Keratinocyte (primary cell): ENCODE results near the gene FFAR4. TPM values are rescaled to one million over a fixed set of nuclear protein-coding genes. Genes with fewer than 3 reads are reported as not detected.

Source experiments
- DNase-seq: peaks from one replicate; pipeline ENCODE4 v3.0.0-alpha.2; 2011; ENCODE audit warnings: low read depth, missing footprints, low spot score
- FAIRE-seq: peaks from 2 replicates; lab custom pipeline; 2011; peaks lifted over from hg19 to GRCh38; lab: Jason Lieb, UNC
- H2AFZ ChIP-seq: 2 replicates; pipeline ENCODE4 v1.6.0; 2012; ENCODE audit warnings: low read length, control low read depth, inconsistent platforms; ENCODE audit not compliant: control insufficient read depth
- H3K27ac ChIP-seq: 2 replicates; pipeline ENCODE4 v1.5.1; 2011; ENCODE audit warnings: low read length; ENCODE audit not compliant: control insufficient read depth, insufficient read depth
- H3K27me3 ChIP-seq: 3 replicates; pipeline ENCODE4 v1.6.0; 2011; ENCODE audit warnings: low read length; ENCODE audit not compliant: control insufficient read depth, insufficient read depth; ENCODE audit errors: extremely low read depth
- H3K36me3 ChIP-seq, 2 experiments: 2 replicates in 1 of 2; 3 replicates in 1 of 2; pipeline ENCODE4 v1.5.1; 2011; ENCODE audit warnings: low read length in 2 of 2, mild to moderate bottlenecking in 1 of 2; ENCODE audit not compliant: control insufficient read depth in 2 of 2, insufficient read depth in 2 of 2; ENCODE audit errors: extremely low read depth in 1 of 2
- H3K4me1 ChIP-seq: 3 replicates; pipeline ENCODE4 v1.5.1; 2011; ENCODE audit warnings: low read length; ENCODE audit not compliant: control insufficient read depth, insufficient read depth; ENCODE audit errors: extremely low read depth
- H3K4me2 ChIP-seq: 3 replicates; pipeline ENCODE4 v1.6.0; 2011; ENCODE audit warnings: low read depth, low read length; ENCODE audit not compliant: control insufficient read depth, insufficient read depth; ENCODE audit errors: extremely low read depth
- H3K4me3 ChIP-seq, 3 experiments: fragments of 200-600 bp in 1 of 3; sonication (generic) in 1 of 3; 2 replicates in 2 of 3; 3 replicates in 1 of 3; pipeline ENCODE4 v1.5.1; 2011 to 2016; ENCODE audit warnings: low read length in 3 of 3, mild to moderate bottlenecking in 3 of 3, control low read depth in 2 of 3, inconsistent platforms in 1 of 3, low read depth in 1 of 3, mixed read lengths in 1 of 3, mixed run types in 1 of 3, moderate library complexity in 1 of 3; ENCODE audit not compliant: control insufficient read depth in 2 of 3, insufficient read depth in 2 of 3; ENCODE audit errors: extremely low read depth in 1 of 3
- H3K79me2 ChIP-seq: 2 replicates; pipeline ENCODE4 v1.6.0; 2012; ENCODE audit warnings: low read length; ENCODE audit not compliant: control insufficient read depth, insufficient read depth
- H3K9ac ChIP-seq: 3 replicates; pipeline ENCODE4 v1.6.0; 2011; ENCODE audit warnings: low read length; ENCODE audit not compliant: control insufficient read depth, insufficient read depth; ENCODE audit errors: extremely low read depth
- H3K9me1 ChIP-seq: 3 replicates; pipeline ENCODE4 v1.6.0; 2011; ENCODE audit warnings: low read length; ENCODE audit not compliant: control insufficient read depth, insufficient read depth; ENCODE audit errors: extremely low read depth
- H3K9me3 ChIP-seq: 2 replicates; pipeline ENCODE4 v1.5.1; 2012; ENCODE audit warnings: low read depth, low read length; ENCODE audit not compliant: control insufficient read depth
- H4K20me1 ChIP-seq: 3 replicates; pipeline ENCODE4 v1.6.0; 2011; ENCODE audit warnings: low read length; ENCODE audit not compliant: control insufficient read depth, insufficient read depth; ENCODE audit errors: extremely low read depth
- EZH2 ChIP-seq: IDR thresholded peaks from one replicate; pipeline ENCODE4 v1.6.1; 2012; ENCODE audit warnings: inconsistent platforms, mild to moderate bottlenecking, low read length, moderate library complexity
- dilution Hi-C: fragments of 300-500 bp; cut with MboI; formaldehyde crosslinking; loops from one replicate; pipeline ENCODE4 v1.7.0; 2020; ENCODE audit warnings: low sequenced_read_pairs; ENCODE audit not compliant: extremely low pct_ligation_motif_present
- polyA plus RNA-seq, 5 experiments: library from polyadenylated mRNA; depleted of rRNA in 3 of 5; stranded (reverse) in 3 of 5; stranded (forward) in 1 of 5; unstranded in 1 of 5; fragments of >200 nt; gene quantifications; 1 replicate in 1 of 5; 2 replicates in 3 of 5; 3 replicates in 1 of 5; pipeline versions ENCODE4 v1.2.1 to v1.2.3, GENCODE V29; 2011 to 2012; ENCODE audit warnings: missing spikeins in 2 of 5, low read depth in 1 of 5, low replicate concordance in 1 of 5
- TF ChIP-seq, protein P1 (sequence below), 3 experiments: IDR thresholded peaks in 1 of 3; conservative IDR thresholded peaks in 1 of 3; optimal IDR thresholded peaks in 1 of 3; 2 replicates in 2 of 3; 3 replicates in 1 of 3; pipeline versions ENCODE3 to v1.5.1; 2011; ENCODE audit warnings: low read length in 3 of 3, mild to moderate bottlenecking in 3 of 3, moderate library complexity in 2 of 3, control low read depth in 1 of 3, inconsistent platforms in 1 of 3; ENCODE audit not compliant: insufficient read depth in 2 of 3; ENCODE audit errors: extremely low read depth in 1 of 3

FFAR4 gene
- polyA plus RNA-seq, 1 donor (not counting 4 experiments of a cell fraction or from before 2014, with no cell fraction given): not detected

DNA sequence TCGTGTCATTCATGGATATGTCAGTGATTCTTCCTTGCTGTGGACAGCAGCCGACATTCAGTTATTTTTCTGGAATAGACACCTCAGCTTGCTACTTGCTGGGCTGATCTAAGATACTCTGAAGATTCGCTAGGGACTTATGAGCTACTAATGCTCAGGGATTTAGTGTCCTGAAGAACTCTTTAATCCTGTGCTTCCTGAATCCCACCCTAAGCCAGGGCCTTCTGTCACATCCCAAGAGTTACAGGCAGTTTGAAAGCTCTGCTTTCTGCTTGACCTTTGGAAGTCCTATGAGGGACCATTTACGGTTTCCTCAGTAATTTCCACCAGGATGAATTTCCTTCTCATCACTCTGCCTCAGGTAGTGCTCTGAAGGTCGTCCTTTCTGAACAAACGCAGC is 45.8 kb downstream of the FFAR4 start, which contains the start of gene PDE6C:
Gene PDE6C (plus strand): TSS at position 227 of the 400 bp plus-strand sequence. CDS start 189 bp downstream, outside the sequence.
- no peaks in the 10 kb centered on the region for H3K79me2 ChIP-seq
- no peak within 1 kb of the TSS for H2AFZ ChIP-seq
- no peaks in the 10 kb centered on the region for H3K9me1 ChIP-seq
- no peaks in the 10 kb centered on the region for H3K9me3 ChIP-seq
- no peak within 1 kb of the TSS for H3K4me3 ChIP-seq
- H3K27me3 ChIP-seq: no peaks in the 10 kb centered on the region
- no peaks in the 10 kb centered on the region for H4K20me1 ChIP-seq
- H3K4me2 ChIP-seq: no peak within 1 kb of the TSS
- dilution Hi-C loops: no loop called here
- FAIRE-seq (no peak), DNase-seq (no peak)
- H3K4me1 ChIP-seq: no peaks in the 10 kb centered on the region
- no peak within 1 kb of the TSS for H3K27ac ChIP-seq
- no peak for TF ChIP-seq EZH2
- TF ChIP-seq, protein P1, sequence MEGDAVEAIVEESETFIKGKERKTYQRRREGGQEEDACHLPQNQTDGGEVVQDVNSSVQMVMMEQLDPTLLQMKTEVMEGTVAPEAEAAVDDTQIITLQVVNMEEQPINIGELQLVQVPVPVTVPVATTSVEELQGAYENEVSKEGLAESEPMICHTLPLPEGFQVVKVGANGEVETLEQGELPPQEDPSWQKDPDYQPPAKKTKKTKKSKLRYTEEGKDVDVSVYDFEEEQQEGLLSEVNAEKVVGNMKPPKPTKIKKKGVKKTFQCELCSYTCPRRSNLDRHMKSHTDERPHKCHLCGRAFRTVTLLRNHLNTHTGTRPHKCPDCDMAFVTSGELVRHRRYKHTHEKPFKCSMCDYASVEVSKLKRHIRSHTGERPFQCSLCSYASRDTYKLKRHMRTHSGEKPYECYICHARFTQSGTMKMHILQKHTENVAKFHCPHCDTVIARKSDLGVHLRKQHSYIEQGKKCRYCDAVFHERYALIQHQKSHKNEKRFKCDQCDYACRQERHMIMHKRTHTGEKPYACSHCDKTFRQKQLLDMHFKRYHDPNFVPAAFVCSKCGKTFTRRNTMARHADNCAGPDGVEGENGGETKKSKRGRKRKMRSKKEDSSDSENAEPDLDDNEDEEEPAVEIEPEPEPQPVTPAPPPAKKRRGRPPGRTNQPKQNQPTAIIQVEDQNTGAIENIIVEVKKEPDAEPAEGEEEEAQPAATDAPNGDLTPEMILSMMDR (optimal IDR thresholded peaks at IDR 0.05 in 1 of 3, IDR thresholded peaks at IDR 0.05 in 1 of 3, conservative IDR thresholded peaks at IDR 0.05 in 1 of 3; ENCODE audit: extremely low read depth in 1 of 3, insufficient read depth in 2 of 3, low read length in 3 of 3): no peak
- H3K9ac ChIP-seq: no peak within 1 kb of the TSS
- H3K36me3 ChIP-seq: no peaks in the 10 kb centered on the region

DNA sequence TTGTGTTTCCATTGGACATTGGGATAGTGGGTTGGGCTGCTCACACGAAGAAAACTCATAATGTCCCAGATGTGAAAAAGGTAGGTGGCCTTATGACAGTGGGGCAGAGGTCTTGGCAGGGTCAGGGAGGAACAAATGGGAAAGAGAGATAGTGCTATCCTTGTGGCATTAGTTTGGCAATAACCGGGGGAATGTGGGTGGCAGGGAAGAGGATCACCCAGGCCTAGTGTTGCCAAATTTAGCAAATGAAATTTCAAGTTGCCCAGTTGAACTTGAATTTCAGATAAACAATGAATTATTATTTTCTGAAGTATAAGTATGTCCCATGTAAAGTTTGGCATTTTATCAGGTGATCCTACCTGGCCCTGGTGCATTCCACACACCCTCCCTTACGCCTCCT is 46.7 kb downstream of the FFAR4 start:
- DNase-seq (no peak), FAIRE-seq (no peak)
- H3K79me2 ChIP-seq: no peaks in the 10 kb centered on the region
- no peak overlapping the region for H2AFZ ChIP-seq
- H3K27ac ChIP-seq: no peak overlapping the region
- no peaks in the 10 kb centered on the region for H3K4me1 ChIP-seq
- no peak overlapping the region for H3K4me3 ChIP-seq
- no peaks in the 10 kb centered on the region for H3K36me3 ChIP-seq
- TF ChIP-seq, protein P1 (optimal IDR thresholded peaks at IDR 0.05 in 1 of 3, IDR thresholded peaks at IDR 0.05 in 1 of 3, conservative IDR thresholded peaks at IDR 0.05 in 1 of 3; ENCODE audit: extremely low read depth in 1 of 3, insufficient read depth in 2 of 3, low read length in 3 of 3): no peak
- TF ChIP-seq EZH2: no peak
- dilution Hi-C loops: no loop called here
- H4K20me1 ChIP-seq: no peaks in the 10 kb centered on the region
- no peak overlapping the region for H3K9ac ChIP-seq
- H3K9me3 ChIP-seq: no peaks in the 10 kb centered on the region
- no peaks in the 10 kb centered on the region for H3K9me1 ChIP-seq
- H3K27me3 ChIP-seq: no peaks in the 10 kb centered on the region
- no peak overlapping the region for H3K4me2 ChIP-seq
